ENCODE results near the gene ZNF738. TPM values are rescaled to one million over a fixed set of nuclear protein-coding genes. Genes with fewer than 3 reads are reported as not detected.

The ZNF738 gene
- total RNA-seq, 1 donor from 2014 or later, result 27.7 TPM

GRCh38 chr19:21423057-21424041 lies 64.5 kb downstream of the ZNF738 start:
- no peak for DNase-seq

Other genes starting within 250 kb of the ZNF738 start
- 19.4 TPM for gene ZNF431, start 217.0 kb upstream of the ZNF738 start, total RNA-seq
- 22.8 TPM for gene ZNF708, start 29.6 kb upstream of the ZNF738 start, total RNA-seq
- 37.1 TPM for gene ZNF493, start 38.1 kb downstream of the ZNF738 start, total RNA-seq
- 12.7 TPM for gene ZNF429, start 146.6 kb downstream of the ZNF738 start, total RNA-seq